K562 (cell line): ENCODE data around the gene SATB2. TPM values are rescaled to one million over a fixed set of nuclear protein-coding genes. Genes with fewer than 3 reads are reported as not detected.

Source experiments
- BRD4 ChIP-seq: fragments of 200-600 bp; sonication (generic); IDR thresholded peaks from 2 replicates; pipeline ENCODE4 v1.6.1; 2017; ENCODE audit warnings: inconsistent platforms
- CGGBP1 ChIP-seq: fragments of 250-450 bp; sonication (Bioruptor Pico); IDR thresholded peaks from 2 replicates; pipeline ENCODE4 v1.9.0; 2021; ENCODE audit warnings: mild to moderate bottlenecking
- CHD2 ChIP-seq: IDR thresholded peaks from 2 replicates; pipeline ENCODE4 v1.6.1; 2011; ENCODE audit warnings: low read depth, low read length
- CXXC5 ChIP-seq: fragments of 250-450 bp; sonication (Bioruptor Pico); IDR thresholded peaks from 2 replicates; pipeline ENCODE4 v1.8.0; 2022; ENCODE audit warnings: inconsistent platforms, mild to moderate bottlenecking, moderate library complexity
- GATAD2B ChIP-seq: fragments of 450-650 bp; IDR thresholded peaks from 2 replicates; pipeline ENCODE4 v1.6.1; 2017; ENCODE audit warnings: mild to moderate bottlenecking, borderline replicate concordance
- JUND ChIP-seq, 2 experiments: IDR thresholded peaks; 2 replicates in 1 of 2; 3 replicates in 1 of 2; pipeline ENCODE4 v1.6.1; 2011; ENCODE audit warnings: borderline replicate concordance in 2 of 2, low read depth in 2 of 2, low read length in 2 of 2, improper control_type of control experiment in 1 of 2, missing biosample characterization in 1 of 2, missing genetic modification characterization in 1 of 2, missing genetic modification reagents in 1 of 2
- KLF1 ChIP-seq: fragments of 450-650 bp; IDR thresholded peaks from 2 replicates; pipeline ENCODE4 v1.6.1; 2016; ENCODE audit warnings: missing genetic modification characterization, missing compliant biosample characterization
- NCOA6 ChIP-seq: fragments of 450-650 bp; IDR thresholded peaks from 2 replicates; pipeline ENCODE4 v1.6.1; 2017; ENCODE audit warnings: mild to moderate bottlenecking
- NFE2L1 ChIP-seq: fragments of 450-650 bp; IDR thresholded peaks from 2 replicates; pipeline ENCODE4 v1.6.1; 2016; ENCODE audit warnings: missing genetic modification characterization, low read depth, mild to moderate bottlenecking, missing compliant biosample characterization, moderate library complexity, borderline replicate concordance
- OTX1 ChIP-seq: fragments of 450-650 bp; formaldehyde crosslinking; IDR thresholded peaks from 2 replicates; pipeline ENCODE4 v1.4.0; 2022; ENCODE audit warnings: mild to moderate bottlenecking
- POU5F1 ChIP-seq: fragments of 150-350 bp; IDR thresholded peaks from 2 replicates; pipeline ENCODE4 v1.6.1; 2014; ENCODE audit warnings: borderline replicate concordance, low read length, low read depth, mild to moderate bottlenecking; ENCODE audit not compliant: partially characterized antibody
- SMARCE1 ChIP-seq: fragments of 450-650 bp; IDR thresholded peaks from 2 replicates; pipeline ENCODE4 v1.7.1; 2016; ENCODE audit warnings: mild to moderate bottlenecking
- TAF1 ChIP-seq: IDR thresholded peaks from 2 replicates; pipeline ENCODE4 v1.6.1; 2011; ENCODE audit warnings: mild to moderate bottlenecking, low read length, moderate library complexity; ENCODE audit not compliant: insufficient read depth, control insufficient read depth, severe bottlenecking; ENCODE audit errors: extremely low read depth
- ZBTB26 ChIP-seq: fragments of 450-650 bp; formaldehyde crosslinking; IDR thresholded peaks from 2 replicates; pipeline ENCODE4 v1.4.0; 2022; ENCODE audit warnings: missing genetic modification characterization
- polyA plus RNA-seq, 8 experiments: library from polyadenylated mRNA; depleted of rRNA in 4 of 8; stranded (reverse) in 5 of 8; unstranded in 3 of 8; fragments of >200 nt; fragmentation: Nextera tagmentation in 2 of 8; fragmentation: Illumina TruSeq in 1 of 8; extraction: Ambion mirVana in 2 of 8; extraction: Trizol in 1 of 8; gene quantifications; 2 replicates each; pipeline versions ENCODE4 v1.2.1 to v1.2.3, GENCODE V29; 2011 to 2014; ENCODE audit warnings: inconsistent platforms in 1 of 8, missing spikeins in 1 of 8
- total RNA-seq, 7 experiments: library from RNA; depleted of rRNA in 6 of 7; stranded (reverse); fragments of >200 nt in 6 of 7; fragmentation: Illumina TruSeq in 2 of 7; extraction: Trizol in 2 of 7; gene quantifications; 2 replicates each; pipeline versions ENCODE4 v1.2.1 to v1.2.3, GENCODE V29; 2011 to 2021; ENCODE audit warnings: low replicate concordance in 1 of 7
- TF ChIP-seq, protein P1 (sequence below): fragments of 250-450 bp; sonication (Bioruptor Pico); IDR thresholded peaks from 2 replicates; pipeline ENCODE4 v1.4.0; 2020
- TF ChIP-seq, protein P2 (sequence below): fragments of 250-450 bp; sonication (Bioruptor Pico); IDR thresholded peaks from 2 replicates; pipeline ENCODE4 v1.5.0; 2021
- TF ChIP-seq, protein P3 (sequence below): sonication (generic); IDR thresholded peaks from 2 replicates; pipeline ENCODE4 v1.6.1; 2016

The SATB2 gene
- total and polyA plus RNA-seq, 9 of the 15 experiments (the other 6 are each of a cell fraction or from before 2014, with no cell fraction given) = 4.5 to 34.0 (median 15.1) TPM

GRCh38 chr2:199431746-199432213 is 26.0 kb downstream of the SATB2 start (continued):
- TF ChIP-seq JUND (IDR thresholded peaks at IDR 0.05; ENCODE audit: borderline replicate concordance, low read depth, low read length) (peak; percentile 85), JUND (tag; IDR thresholded peaks at IDR 0.05; ENCODE audit: borderline replicate concordance, low read depth, low read length) (peak; percentile 44; the same call in 1 of the 3 replicates), OTX1 (CRISPR knock-in tag) (no peak), GATAD2B (no peak), BRD4 (no peak), NCOA6 (no peak), KLF1 (tag) (no peak), POU5F1 (no peak), SMARCE1 (peak; percentile 50; the same call in 1 of the 2 replicates), CXXC5 (CRISPR knock-in tag) (0 out of 2 replicates have a peak, but pooled peaks have one; percentile 20), CHD2 (no peak), CGGBP1 (CRISPR knock-in tag) (no peak), NFE2L1 (tag) (no peak), ZBTB26 (no peak), TAF1 (no peak)
- TF ChIP-seq, protein P1, sequence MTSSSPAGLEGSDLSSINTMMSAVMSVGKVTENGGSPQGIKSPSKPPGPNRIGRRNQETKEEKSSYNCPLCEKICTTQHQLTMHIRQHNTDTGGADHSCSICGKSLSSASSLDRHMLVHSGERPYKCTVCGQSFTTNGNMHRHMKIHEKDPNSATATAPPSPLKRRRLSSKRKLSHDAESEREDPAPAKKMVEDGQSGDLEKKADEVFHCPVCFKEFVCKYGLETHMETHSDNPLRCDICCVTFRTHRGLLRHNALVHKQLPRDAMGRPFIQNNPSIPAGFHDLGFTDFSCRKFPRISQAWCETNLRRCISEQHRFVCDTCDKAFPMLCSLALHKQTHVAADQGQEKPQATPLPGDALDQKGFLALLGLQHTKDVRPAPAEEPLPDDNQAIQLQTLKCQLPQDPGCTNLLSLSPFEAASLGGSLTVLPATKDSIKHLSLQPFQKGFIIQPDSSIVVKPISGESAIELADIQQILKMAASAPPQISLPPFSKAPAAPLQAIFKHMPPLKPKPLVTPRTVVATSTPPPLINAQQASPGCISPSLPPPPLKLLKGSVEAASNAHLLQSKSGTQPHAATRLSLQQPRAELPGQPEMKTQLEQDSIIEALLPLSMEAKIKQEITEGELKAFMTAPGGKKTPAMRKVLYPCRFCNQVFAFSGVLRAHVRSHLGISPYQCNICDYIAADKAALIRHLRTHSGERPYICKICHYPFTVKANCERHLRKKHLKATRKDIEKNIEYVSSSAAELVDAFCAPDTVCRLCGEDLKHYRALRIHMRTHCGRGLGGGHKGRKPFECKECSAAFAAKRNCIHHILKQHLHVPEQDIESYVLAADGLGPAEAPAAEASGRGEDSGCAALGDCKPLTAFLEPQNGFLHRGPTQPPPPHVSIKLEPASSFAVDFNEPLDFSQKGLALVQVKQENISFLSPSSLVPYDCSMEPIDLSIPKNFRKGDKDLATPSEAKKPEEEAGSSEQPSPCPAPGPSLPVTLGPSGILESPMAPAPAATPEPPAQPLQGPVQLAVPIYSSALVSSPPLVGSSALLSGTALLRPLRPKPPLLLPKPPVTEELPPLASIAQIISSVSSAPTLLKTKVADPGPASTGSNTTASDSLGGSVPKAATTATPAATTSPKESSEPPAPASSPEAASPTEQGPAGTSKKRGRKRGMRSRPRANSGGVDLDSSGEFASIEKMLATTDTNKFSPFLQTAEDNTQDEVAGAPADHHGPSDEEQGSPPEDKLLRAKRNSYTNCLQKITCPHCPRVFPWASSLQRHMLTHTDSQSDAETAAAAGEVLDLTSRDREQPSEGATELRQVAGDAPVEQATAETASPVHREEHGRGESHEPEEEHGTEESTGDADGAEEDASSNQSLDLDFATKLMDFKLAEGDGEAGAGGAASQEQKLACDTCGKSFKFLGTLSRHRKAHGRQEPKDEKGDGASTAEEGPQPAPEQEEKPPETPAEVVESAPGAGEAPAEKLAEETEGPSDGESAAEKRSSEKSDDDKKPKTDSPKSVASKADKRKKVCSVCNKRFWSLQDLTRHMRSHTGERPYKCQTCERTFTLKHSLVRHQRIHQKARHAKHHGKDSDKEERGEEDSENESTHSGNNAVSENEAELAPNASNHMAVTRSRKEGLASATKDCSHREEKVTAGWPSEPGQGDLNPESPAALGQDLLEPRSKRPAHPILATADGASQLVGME (CRISPR knock-in tag) = no peak
- TF ChIP-seq, protein P2, sequence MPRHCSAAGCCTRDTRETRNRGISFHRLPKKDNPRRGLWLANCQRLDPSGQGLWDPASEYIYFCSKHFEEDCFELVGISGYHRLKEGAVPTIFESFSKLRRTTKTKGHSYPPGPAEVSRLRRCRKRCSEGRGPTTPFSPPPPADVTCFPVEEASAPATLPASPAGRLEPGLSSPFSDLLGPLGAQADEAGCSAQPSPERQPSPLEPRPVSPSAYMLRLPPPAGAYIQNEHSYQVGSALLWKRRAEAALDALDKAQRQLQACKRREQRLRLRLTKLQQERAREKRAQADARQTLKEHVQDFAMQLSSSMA = no peak
- TF ChIP-seq, protein P3, sequence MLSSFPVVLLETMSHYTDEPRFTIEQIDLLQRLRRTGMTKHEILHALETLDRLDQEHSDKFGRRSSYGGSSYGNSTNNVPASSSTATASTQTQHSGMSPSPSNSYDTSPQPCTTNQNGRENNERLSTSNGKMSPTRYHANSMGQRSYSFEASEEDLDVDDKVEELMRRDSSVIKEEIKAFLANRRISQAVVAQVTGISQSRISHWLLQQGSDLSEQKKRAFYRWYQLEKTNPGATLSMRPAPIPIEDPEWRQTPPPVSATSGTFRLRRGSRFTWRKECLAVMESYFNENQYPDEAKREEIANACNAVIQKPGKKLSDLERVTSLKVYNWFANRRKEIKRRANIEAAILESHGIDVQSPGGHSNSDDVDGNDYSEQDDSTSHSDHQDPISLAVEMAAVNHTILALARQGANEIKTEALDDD = peak; percentile 61
